Measurements from ENCODE around the gene SNX1.

Gene SNX1

GRCh38 chr15:64121614-64122013 is 25.8 kb downstream of the SNX1 start:
- DNase-seq, result no peak

- DNase-seq, result no peak
Measured at GRCh38 chr15:64122444-64122843, 26.7 kb downstream of the SNX1 start.

GRCh38 chr15:64122936-64123351 is 27.2 kb downstream of the SNX1 start:
- DNase-seq, result no peak

- DNase-seq, result no peak
Measured at GRCh38 chr15:64125978-64126377, 30.2 kb downstream of the SNX1 start.

GRCh38 chr15:64127521-64128270 is 31.9 kb downstream of the SNX1 start:
- no peak for DNase-seq

GRCh38 chr15:64130159-64130558 is 34.4 kb downstream of the SNX1 start:
- no peak for DNase-seq

GRCh38 chr15:64131547-64131946 is 35.8 kb downstream of the SNX1 start:
- DNase-seq, result no peak

GRCh38 chr15:64132217-64132616 is 36.4 kb downstream of the SNX1 start:
- DNase-seq, result no peak

- DNase-seq, result no peak
Measured at GRCh38 chr15:64133623-64134344, 38.0 kb downstream of the SNX1 start.

GRCh38 chr15:64134345-64134829 is 38.6 kb downstream of the SNX1 start:
- DNase-seq, result no peak

GRCh38 chr15:64136347-64136746 is 40.6 kb downstream of the SNX1 start:
- no peak for DNase-seq

GRCh38 chr15:64137226-64137833 is 41.5 kb downstream of the SNX1 start:
- no peak for DNase-seq

- no peak for DNase-seq
Measured at GRCh38 chr15:64138331-64138941, 42.7 kb downstream of the SNX1 start.

- no peak for DNase-seq
Measured at GRCh38 chr15:64141798-64142512, 46.2 kb downstream of the SNX1 start.

- no peak for DNase-seq
Measured at GRCh38 chr15:64143276-64143675, 47.5 kb downstream of the SNX1 start.

GRCh38 chr15:64144192-64144564 is 48.4 kb downstream of the SNX1 start:
- no peak for DNase-seq

- DNase-seq, result no peak
Measured at GRCh38 chr15:64144565-64145281, 48.9 kb downstream of the SNX1 start.

GRCh38 chr15:64146041-64146440 is 50.3 kb downstream of the SNX1 start:
- DNase-seq, result no peak

- DNase-seq, result no peak
Measured at GRCh38 chr15:64146520-64146884, 50.7 kb downstream of the SNX1 start.

GRCh38 chr15:64146885-64147681 is 51.3 kb downstream of the SNX1 start:
- DNase-seq, result no peak

GRCh38 chr15:64148168-64148567 is 52.4 kb downstream of the SNX1 start:
- DNase-seq, result no peak
